GM12892 (cell line): ENCODE measurements around the gene PPM1J.

ENCODE experiments used
- DNase-seq: peaks from one replicate; pipeline ENCODE4 v3.0.0; 2011; ENCODE audit not compliant: insufficient read length
- FAIRE-seq: peaks from 2 replicates; lab custom pipeline; 2011; peaks lifted over from hg19 to GRCh38; lab: Jason Lieb, UNC
- POLR2A ChIP-seq: IDR thresholded peaks from 2 replicates; pipeline ENCODE4 v1.6.1; 2011; ENCODE audit warnings: low read depth, low read length, control low read depth
- POLR2AphosphoS5 ChIP-seq: IDR thresholded peaks from 2 replicates; pipeline ENCODE4 v1.6.1; 2011; ENCODE audit warnings: low read depth, low read length, control low read depth
- TAF1 ChIP-seq: IDR thresholded peaks from 2 replicates; pipeline ENCODE4 v1.6.1; 2011; ENCODE audit warnings: low read depth, mild to moderate bottlenecking, control low read depth, low read length, borderline replicate concordance

PPM1J gene

DNA sequence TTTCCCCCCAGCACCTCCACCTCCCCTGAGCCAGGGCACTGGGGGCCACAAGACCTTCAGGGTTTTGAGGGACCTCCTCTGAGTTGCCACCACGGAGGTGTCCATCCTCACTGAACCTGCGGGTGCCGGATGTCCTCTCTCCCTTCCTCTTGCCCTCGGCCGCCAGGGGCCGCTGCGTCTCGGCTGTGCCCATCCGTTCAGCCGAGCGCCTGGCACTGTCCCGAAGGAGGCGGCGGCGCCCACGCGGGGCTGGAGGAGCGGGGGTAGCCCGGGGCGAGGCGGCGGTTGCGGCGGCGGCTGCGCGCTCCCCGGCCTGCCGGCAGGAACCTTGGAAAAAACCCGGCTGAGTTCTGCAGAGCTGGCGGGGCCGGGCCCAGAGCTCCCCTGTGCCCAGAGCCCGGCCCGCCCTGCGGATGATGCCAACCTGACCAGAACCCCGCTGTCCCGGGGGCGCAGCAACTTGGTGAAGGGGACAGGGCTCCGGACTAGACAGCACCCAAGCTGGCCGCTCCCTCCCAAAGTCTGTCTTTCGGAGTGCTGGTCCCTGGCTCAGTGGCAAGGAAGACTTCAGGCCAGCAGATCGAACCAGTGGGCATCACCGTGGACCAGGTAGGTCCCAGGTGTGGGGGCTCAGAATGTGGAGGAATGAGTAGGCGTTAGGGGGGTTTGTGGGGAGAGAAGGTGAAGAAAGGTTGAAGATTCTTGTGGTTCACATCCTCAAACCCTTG lies 3.7 kb upstream of the PPM1J start:
- peak; percentile 81 for FAIRE-seq
- TF ChIP-seq POLR2A (no peak), TAF1 (no peak), POLR2AphosphoS5 (no peak)
- peak; percentile 69 for DNase-seq

DNA sequence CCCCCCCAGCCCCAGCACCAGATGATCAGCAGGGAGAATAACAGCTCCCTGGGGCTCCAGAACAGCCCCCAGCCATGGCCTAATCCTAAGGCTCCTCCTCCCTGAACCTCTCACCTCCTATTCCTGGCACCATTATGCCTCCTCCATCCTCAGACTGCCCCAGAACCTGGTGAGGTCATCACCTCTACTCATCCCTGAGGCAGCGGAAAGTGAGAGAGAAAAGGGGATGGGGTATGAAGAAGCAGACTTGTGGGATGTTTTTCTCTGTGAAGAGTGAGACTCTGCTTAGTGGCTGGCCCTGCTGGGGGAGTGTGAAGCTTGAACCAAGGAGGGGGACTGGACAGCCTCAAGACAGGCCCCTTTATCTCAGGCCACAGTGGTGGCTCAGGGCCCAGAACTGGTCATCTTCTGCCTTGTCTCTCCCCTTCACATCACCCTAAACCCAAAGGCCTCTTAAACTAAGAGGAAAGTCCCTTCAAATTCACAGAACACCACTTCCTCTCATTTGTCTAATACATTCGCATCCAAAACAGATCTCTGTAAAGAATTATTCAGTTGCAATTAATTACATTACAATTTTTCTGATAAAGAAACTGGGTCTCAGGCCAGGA lies 2.2 kb upstream of the PPM1J start:
- FAIRE-seq (no peak), DNase-seq (no peak)
- no peak for TF ChIP-seq POLR2AphosphoS5
- TF ChIP-seq POLR2A: no peak
- no peak for TF ChIP-seq TAF1

DNA sequence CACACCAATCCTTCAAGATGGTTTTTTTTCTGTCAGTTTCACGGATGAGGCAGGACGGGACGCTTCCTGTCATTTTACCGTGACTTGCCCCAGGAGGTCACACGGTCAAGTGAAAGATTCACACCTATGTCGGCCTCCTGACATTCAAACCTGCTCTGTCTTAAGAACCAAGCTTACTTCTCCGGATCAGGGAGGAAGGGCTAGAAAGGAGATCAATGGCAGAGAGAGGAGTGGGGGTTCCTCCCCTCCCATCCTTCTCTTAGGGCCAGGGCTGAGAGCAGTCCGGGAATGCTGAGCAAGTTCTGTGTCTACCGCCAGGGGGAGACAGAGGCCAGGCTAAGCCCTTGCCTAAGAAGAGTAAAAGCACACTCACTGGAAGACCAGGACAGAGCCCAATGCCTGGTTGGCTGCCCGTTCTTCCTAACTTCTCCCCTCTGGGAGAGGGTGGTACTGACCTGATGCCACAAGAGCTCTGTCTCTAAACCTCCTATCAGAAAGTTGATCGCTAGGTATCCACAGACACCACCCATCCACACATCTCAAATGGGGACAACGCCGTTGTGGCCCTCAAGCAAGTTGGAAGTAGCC lies 1.1 kb upstream of the PPM1J start:
- peak; percentile 68 for FAIRE-seq
- no peak for TF ChIP-seq POLR2AphosphoS5
- peak; percentile 53 for DNase-seq

DNA sequence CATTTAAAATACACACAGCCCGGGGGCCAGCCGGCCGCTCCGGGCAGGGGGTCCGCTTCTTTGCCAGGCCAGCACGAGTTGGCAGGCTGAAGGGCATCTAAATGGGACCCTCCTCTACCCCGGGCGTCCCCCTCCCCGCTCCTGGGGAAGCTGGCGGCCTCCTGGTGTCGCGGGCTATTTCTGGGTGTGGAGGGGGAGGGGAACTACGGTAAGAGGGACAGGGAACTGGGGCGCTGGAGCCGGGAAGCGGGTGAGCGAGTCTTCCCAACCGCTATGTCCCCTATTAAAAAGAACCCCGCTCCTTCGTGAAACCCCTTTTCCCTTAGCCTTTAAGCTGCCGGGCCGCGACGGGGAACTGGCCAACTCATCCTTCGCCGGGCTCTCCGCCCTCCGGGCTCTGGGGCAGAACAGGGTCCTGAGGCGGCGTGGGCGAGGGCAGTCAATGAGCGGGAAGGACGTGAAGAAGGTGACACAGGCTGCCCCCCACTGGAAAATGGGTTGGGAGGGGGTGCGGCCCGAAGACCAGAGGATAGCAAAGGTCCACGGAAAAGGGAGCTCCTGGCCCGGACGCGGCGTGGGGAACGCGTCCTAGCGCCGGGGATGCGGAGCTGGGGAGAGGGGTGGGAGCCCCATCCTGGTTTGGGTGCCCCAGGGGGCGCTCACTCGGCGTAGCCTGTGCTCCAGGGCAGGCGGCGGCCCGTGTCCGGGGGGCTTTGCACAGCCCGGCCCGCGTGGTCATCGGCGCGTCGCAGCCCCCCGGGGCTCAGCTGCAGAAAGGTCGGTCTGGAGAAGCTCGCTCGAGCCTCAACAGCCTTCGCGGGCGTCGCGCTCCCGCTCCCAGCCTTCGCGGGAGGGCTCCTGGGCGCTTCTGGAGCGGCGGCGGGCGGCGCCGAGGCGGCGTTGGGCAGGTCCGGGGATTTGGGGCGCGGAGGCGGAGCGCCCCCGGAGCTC lies 544 bp downstream of the PPM1J start:
- FAIRE-seq: no peak
- peak; percentile 41 for DNase-seq
- no peak for TF ChIP-seq TAF1
- no peak for TF ChIP-seq POLR2AphosphoS5
- TF ChIP-seq POLR2A: no peak

DNA sequence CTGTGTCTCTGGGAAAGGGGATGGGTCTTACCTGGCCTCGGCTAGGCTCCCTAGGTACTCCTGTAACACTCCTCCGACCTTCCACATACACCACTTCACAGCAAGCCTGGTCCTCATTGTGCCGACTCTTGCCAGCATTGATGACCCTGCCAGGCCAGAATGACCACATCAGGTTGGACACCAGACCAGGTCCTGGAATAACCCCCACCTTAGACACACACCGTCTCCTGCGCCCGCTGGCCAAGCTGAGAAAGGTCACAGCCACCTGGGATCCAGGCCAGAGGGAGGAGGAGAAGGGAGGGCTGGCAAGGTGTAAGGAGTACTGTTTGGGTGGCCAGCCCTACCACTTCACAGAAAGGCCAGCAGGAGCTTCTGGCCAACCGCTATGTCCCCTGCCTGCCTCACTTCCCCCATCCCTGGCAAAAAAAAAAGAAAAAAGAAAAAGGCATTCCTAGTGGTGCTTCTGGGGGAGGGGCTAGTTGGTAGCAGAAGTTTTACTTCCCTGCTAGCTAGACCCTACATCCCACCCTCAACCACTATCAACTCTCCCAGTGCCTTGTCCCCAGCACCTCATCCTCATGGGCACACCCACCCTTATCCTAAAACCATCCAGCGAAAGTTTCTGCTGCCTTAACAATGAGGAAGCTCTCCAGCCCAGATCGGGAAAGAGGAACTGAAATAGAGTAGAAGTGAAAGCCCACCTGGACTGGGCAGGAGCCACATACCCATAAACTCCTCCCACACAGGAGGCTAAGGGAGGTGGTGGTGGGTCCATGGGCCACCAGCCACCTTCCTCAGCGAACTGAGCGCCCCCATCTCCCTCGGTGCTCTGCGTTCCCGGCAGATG lies 1.4 kb downstream of the PPM1J start:
- DNase-seq: peak; percentile 51
- no peak for TF ChIP-seq POLR2A
- no peak for TF ChIP-seq TAF1
- TF ChIP-seq POLR2AphosphoS5: no peak
- FAIRE-seq: peak; percentile 74

DNA sequence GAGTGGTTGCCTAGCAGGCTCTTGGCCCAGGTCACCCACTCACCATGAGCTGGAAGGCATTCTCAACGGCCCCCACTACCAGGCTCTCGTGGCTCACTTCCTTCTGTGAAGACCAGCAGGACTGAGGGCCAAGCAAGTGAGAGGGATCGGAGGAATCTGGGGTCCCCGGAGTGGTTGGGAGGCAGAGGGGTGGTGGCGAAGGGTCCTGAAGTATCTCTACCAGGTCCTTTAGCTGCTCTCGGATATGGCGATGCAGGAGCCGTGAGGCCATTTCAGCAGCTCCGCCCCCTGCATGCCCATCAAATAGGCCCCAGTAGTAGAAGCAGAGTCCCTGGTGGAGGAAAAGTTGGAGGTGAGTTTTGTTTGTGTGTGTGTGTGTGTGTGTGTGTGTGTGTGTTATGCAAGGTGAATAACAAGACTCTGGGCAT lies 2.4 kb downstream of the PPM1J start:
- TF ChIP-seq POLR2AphosphoS5 (no peak), POLR2A (no peak), TAF1 (no peak)
- FAIRE-seq (no peak), DNase-seq (no peak)

DNA sequence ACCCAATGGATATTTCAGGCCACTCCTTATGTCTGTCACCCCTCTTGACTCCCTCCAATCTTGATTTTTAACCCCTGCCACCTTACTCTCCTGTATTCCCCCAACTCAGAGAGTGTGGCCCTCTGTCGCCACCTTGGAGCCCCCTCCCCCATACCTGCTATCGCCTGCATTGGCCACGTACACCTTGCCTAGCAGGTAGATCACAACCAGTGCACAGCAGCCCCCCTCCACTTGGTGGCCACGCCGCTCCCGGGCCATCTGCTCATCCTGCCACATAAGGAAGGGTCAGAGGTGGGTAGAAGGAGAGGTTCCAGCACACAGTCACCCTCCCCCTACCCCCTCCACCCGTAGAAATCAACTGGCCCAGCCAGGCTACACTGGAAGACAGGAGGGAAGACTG lies 2.9 kb downstream of the PPM1J start:
- no peak for TF ChIP-seq POLR2AphosphoS5
- TF ChIP-seq POLR2A: no peak
- TF ChIP-seq TAF1: no peak
- no peak for FAIRE-seq

DNA sequence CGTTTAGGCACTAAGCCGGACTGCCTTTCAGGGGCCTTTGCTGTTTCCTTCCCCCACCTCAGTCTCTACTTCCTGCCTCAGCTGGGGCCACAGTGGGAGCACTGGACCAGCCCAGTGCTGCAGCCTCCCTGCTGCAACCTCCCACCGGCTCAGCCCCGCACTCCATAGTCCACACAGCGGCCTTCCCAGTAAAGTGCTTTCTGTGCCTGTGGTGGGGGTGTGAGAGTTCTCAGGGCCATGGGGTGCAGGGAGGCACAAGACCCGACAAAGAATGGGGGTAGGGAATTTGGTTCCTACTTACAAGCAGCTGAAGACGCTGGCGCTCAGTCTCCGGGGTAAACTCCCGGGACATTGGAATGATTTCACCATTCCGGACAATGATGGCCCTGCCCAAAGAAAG lies 3.5 kb downstream of the PPM1J start:
- TF ChIP-seq TAF1 (no peak), POLR2A (no peak), POLR2AphosphoS5 (no peak)
- DNase-seq: no peak
- no peak for FAIRE-seq

More for the DNA sequence above, 2.9 kb downstream of the PPM1J start:
- no peak for DNase-seq

DNA sequence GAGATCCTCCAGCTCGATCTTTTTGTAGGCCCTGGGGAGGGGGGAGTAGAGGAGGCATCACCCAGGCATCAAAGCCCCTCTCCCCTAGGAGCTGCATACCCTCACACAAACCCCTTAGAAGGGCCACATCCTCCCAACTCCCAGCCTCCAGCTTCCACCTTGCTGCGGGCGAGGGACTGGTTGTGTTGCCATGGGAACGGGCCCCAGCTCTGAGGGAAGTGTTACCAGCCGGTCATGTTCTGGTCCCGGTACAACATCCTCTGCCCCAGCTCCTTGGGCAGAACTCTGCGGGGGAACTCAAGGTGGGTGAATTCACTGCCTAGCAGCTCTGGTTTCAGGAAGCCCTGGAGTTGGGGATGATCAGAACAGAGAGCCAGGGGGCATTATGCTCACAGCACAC lies 4.1 kb downstream of the PPM1J start:
- no peak for TF ChIP-seq POLR2AphosphoS5
- TF ChIP-seq POLR2A: no peak
- TF ChIP-seq TAF1: no peak
- no peak for FAIRE-seq
- DNase-seq: no peak

DNA sequence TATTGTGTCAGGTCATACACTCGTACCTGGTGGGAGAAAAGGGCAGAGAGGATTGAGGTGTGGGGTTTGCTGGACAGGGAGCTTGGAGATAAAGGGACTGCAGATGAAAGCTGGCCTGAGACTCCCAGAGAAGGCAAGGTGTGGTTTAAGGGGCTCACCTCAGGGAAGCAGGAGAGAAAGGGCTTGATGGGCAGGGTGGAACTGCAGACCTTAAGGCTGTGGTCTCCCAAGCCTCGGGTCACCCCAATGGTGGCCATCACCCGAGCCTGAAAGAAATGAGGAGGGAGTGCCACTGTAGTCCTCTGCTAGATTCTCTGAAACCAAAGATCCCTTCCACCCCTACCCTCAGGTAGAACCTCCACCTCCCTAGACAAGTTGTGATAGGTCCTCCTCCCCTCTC lies 4.5 kb downstream of the PPM1J start:
- no peak for FAIRE-seq
- TF ChIP-seq POLR2AphosphoS5 (no peak), POLR2A (no peak), TAF1 (no peak)
- no peak for DNase-seq
